CD4-positive, CD25-positive, alpha-beta regulatory T cell (primary cell): Measurements from ENCODE around the gene KLF1. TPM values are rescaled to one million over a fixed set of nuclear protein-coding genes. Genes with fewer than 3 reads are reported as not detected.

ENCODE experiments used
- ATAC-seq, 2 donors: fragments of 150-1000 bp; cut with Tn5 transposase; one replicate each; pipeline ENCODE4 v1.10.0; 2021; ENCODE audit warnings: low read depth in 2 of 2, moderate number of reproducible peaks in 2 of 2, moderate library complexity in 1 of 2
- DNase-seq, 3 donors: peaks; one replicate each; pipeline versions ENCODE4 v3.0.0 to v3.0.0-alpha.2; 2012 to 2022; ENCODE audit warnings: mixed read lengths in 1 of 3
- H3K27ac ChIP-seq: one replicate; pipeline ENCODE4 v1.7.0; 2013; ENCODE audit warnings: mild to moderate bottlenecking, low read length; ENCODE audit not compliant: insufficient read depth, poor library complexity, severe bottlenecking
- H3K27me3 ChIP-seq: one replicate; pipeline ENCODE4 v1.7.0; 2013; ENCODE audit warnings: low read length; ENCODE audit not compliant: control insufficient read depth, insufficient read depth
- H3K36me3 ChIP-seq: one replicate; pipeline ENCODE4 v1.7.0; 2013; ENCODE audit warnings: mild to moderate bottlenecking, low read length, moderate library complexity; ENCODE audit not compliant: control insufficient read depth, insufficient read depth
- H3K4me1 ChIP-seq: 2 replicates; pipeline ENCODE4 v1.7.0; 2013; ENCODE audit warnings: mild to moderate bottlenecking, low read length; ENCODE audit not compliant: insufficient read depth, control insufficient read depth, poor library complexity, severe bottlenecking
- H3K4me3 ChIP-seq: one replicate; pipeline ENCODE4 v1.7.0; 2013; ENCODE audit warnings: low read depth, mild to moderate bottlenecking, low read length, moderate library complexity
- H3K9me3 ChIP-seq, 2 experiments: 1 replicate in 1 of 2; 2 replicates in 1 of 2; pipeline ENCODE4 v1.7.0; 2013; ENCODE audit warnings: low read length in 2 of 2, mild to moderate bottlenecking in 1 of 2, moderate library complexity in 1 of 2; ENCODE audit not compliant: control insufficient read depth in 2 of 2
- H3K27ac Mint-ChIP-seq, 3 donors: one replicate each; pipeline ENCODE4 v1.8.0; 2020 to 2022; ENCODE audit warnings: mild to moderate bottlenecking in 3 of 3, mixed read lengths in 3 of 3, moderate library complexity in 2 of 3
- H3K27me3 Mint-ChIP-seq: one replicate; pipeline ENCODE4 v1.8.0; 2022; ENCODE audit warnings: mild to moderate bottlenecking, mixed read lengths
- H3K36me3 Mint-ChIP-seq: one replicate; pipeline ENCODE4 v1.8.0; 2020; ENCODE audit warnings: mixed read lengths
- H3K4me1 Mint-ChIP-seq, 4 donors: one replicate each; pipeline ENCODE4 v1.8.0; 2020 to 2022; ENCODE audit warnings: mixed read lengths in 4 of 4, mild to moderate bottlenecking in 1 of 4
- H3K4me3 Mint-ChIP-seq, 4 donors: one replicate each; pipeline ENCODE4 v1.8.0; 2020 to 2022; ENCODE audit warnings: mild to moderate bottlenecking in 4 of 4, mixed read lengths in 4 of 4, moderate library complexity in 3 of 4
- H3K9me3 Mint-ChIP-seq, 7 donors: one replicate each; pipeline ENCODE4 v1.8.0; 2020 to 2022; ENCODE audit warnings: mixed read lengths in 7 of 7, mild to moderate bottlenecking in 3 of 7, moderate library complexity in 2 of 7
- polyA plus RNA-seq, 4 donors: library from polyadenylated mRNA; unstranded; fragments of 300-500 nt; fragmentation: Illumina TruSeq; gene quantifications; one replicate each; pipeline ENCODE4 v1.2.3, GENCODE V29; 2021
- total RNA-seq: library from RNA; stranded (reverse); gene quantifications from one replicate; pipeline ENCODE4 v1.2.3, GENCODE V29; 2022

KLF1 gene
- total and polyA plus RNA-seq, 5 donors from 2014 or later: 0.23 TPM; not detected in 4

DNA sequence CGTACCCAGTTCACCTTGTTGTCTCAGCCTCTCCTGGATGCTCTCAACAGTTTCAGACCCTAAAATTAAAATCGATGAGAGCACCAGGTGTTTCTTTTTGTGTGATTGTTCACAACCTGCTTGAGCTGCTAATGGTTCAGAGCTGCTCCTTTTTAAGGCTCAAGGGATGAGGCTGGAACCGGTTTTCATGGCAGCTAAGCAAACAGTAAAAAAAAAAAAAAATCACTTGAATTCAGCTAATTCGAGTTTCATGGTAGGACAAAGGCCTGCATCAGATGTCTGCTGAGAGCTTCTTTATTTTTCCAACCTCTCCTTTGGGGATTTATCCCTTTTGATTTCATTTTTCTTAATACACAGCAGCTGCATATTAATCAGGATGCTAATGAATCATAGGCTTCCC, 25.6 kb upstream of the KLF1 start:
- Histone ChIP-seq H3K9me3 (no peaks in the 10 kb centered on the region), H3K27me3 (no peaks in the 10 kb centered on the region), H3K27ac (no peak overlapping the region), H3K4me1 (peaks cover 14% of the 10 kb centered on the region), H3K4me3 (no peak overlapping the region), H3K36me3 (no peaks in the 10 kb centered on the region)
- Mint-ChIP-seq H3K4me3 (peak overlapping the region in 1 of 4 donors; percentile 22), H3K9me3 (no peaks in the 10 kb centered on the region), H3K4me1 (peaks cover 4 to 23% (median 7%) of the 10 kb centered on the region in 4 donors), H3K36me3 (no peaks in the 10 kb centered on the region), H3K27ac (peak overlapping the region in 1 of 3 donors; percentile 14), H3K27me3 (no peaks in the 10 kb centered on the region)
- ATAC-seq (no peak), DNase-seq (no peak)

DNA sequence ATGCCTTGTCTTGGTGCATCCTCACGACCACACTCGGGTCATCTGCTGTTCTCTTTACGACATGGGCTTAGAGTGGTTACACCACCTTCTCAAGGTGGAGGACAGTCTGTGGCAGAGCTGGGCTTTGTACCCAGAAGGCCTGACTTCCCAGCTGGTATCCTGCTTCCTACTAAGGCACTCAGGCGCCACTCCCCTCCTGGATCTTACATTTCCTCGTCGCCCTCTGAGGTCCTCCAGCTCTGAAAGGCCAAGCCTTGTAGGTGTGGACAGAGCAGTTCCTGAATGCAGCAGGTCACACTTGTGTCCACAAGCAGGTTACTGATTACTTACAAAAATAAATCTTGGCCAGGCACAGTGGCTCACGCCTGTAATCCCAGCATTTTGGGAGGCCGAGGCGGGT, 20.2 kb upstream of the KLF1 start:
- Histone ChIP-seq H3K4me1 (no peaks in the 10 kb centered on the region), H3K9me3 (no peaks in the 10 kb centered on the region), H3K27me3 (no peaks in the 10 kb centered on the region), H3K36me3 (no peaks in the 10 kb centered on the region), H3K27ac (no peak overlapping the region), H3K4me3 (no peak overlapping the region)
- ATAC-seq (no peak), DNase-seq (no peak)
- Mint-ChIP-seq H3K4me3 (no peak overlapping the region), H3K36me3 (no peaks in the 10 kb centered on the region), H3K27ac (no peak overlapping the region), H3K4me1 (peaks cover 0 to 4% (median 2%) of the 10 kb centered on the region in 4 donors), H3K9me3 (no peaks in the 10 kb centered on the region), H3K27me3 (no peaks in the 10 kb centered on the region)

DNA sequence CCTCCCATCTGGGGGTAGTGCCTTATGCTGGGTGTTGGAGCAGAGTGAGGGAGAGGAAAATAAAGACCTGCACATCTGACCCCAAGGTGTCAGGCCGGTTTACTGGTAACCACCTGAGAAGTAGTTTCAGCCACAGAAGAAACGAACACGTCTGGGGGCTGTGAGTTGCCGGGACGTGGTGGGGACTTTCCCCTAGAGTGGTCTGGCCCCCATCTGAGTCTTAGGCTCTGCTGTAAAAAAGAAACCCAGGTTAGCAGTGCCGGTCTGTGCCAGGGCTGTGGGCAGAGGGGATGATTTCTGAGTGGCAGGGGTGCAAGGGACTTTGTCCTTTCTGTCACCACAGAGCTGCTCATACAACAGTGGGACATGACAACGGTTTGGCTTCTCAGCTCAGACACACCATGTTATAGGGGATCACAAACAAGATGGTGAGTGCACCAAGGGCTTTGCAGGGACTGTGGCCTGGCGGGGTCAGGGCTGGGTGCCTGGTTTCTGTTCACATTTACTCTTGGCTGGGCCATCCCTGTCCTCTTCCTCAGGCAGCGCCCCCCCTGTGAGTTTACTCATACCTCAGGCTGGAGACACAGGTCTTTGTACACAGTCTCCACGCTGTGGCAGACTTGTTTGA, 13.0 kb upstream of the KLF1 start:
- peaks cover 0 to 1% (median 0%) of the 10 kb centered on the region in 4 donors for H3K4me1 Mint-ChIP-seq
- Histone ChIP-seq H3K36me3 (peaks cover 23% of the 10 kb centered on the region), H3K4me1 (no peaks in the 10 kb centered on the region), H3K27me3 (no peaks in the 10 kb centered on the region), H3K9me3 (no peaks in the 10 kb centered on the region), H3K27ac (no peak overlapping the region), H3K4me3 (no peak overlapping the region)
- H3K27ac Mint-ChIP-seq: peak overlapping the region in 1 of 3 donors; percentile 14
- peaks cover 0 to 2% (median 0%) of the 10 kb centered on the region in 7 donors for H3K9me3 Mint-ChIP-seq
- H3K4me3 Mint-ChIP-seq: no peak overlapping the region
- ATAC-seq (no peak), DNase-seq (no peak)
- H3K36me3 Mint-ChIP-seq: peaks cover under 1% of the 10 kb centered on the region
- no peaks in the 10 kb centered on the region for H3K27me3 Mint-ChIP-seq

DNA sequence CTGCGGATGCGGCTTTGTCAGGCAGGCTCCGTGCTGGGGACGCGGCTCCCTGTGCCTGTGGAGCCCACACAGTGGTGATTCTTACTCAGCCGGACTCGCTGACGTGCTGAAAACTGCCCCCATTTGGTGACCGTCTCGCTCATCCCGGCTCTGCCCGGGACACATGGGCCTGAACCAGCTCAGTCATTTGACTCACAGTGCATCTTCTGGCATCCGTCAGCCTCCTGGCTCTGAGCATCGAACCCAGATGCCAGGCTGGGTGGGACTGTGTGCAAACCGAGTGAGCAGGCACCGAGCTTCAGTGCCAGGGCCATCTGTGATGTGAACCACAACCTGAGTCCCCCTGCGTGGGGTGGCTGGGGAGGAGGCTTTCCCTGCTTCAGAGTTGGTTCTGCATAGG, 9.5 kb upstream of the KLF1 start:
- Mint-ChIP-seq H3K4me3 (no peak overlapping the region), H3K36me3 (peaks cover 15% of the 10 kb centered on the region)
- DNase-seq: no peak

DNA sequence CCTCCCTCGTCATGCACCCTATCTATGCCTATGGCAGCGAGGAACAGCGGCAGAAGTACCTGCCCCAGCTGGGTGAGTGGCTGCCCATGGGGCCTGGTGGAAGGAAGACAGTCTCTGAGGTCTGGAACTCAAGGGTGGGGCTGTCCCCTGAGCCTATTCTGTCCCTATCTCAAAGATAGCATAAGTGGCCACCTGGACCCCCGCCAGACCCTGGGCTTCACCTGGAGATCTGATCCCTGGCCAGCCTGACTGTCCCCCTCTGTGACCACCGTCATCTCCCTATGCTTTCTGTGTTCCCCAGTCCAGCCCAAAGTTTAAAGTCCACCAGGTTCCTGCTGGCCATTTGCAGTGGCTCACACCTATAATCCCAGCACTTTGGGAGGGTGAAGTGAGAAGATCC, 6.6 kb upstream of the KLF1 start:
- peak overlapping the region in 1 of 3 donors; percentile 42 for H3K27ac Mint-ChIP-seq
- Histone ChIP-seq H3K27me3 (no peaks in the 10 kb centered on the region), H3K4me1 (peaks cover 20% of the 10 kb centered on the region), H3K9me3 (no peaks in the 10 kb centered on the region), H3K36me3 (peaks cover 30% of the 10 kb centered on the region), H3K4me3 (no peak overlapping the region), H3K27ac (no peak overlapping the region)
- peak overlapping the region in 3 of 4 donors; percentile 62 to 89 (median 70) for H3K4me3 Mint-ChIP-seq
- ATAC-seq (no peak), DNase-seq (no peak)
- no peaks in the 10 kb centered on the region for H3K9me3 Mint-ChIP-seq
- peaks cover 8 to 30% (median 18%) of the 10 kb centered on the region in 4 donors for H3K4me1 Mint-ChIP-seq
- H3K36me3 Mint-ChIP-seq: peaks cover 19% of the 10 kb centered on the region
- peaks cover 4% of the 10 kb centered on the region for H3K27me3 Mint-ChIP-seq

More for the DNA sequence above, 9.5 kb upstream of the KLF1 start:
- H3K9me3 ChIP-seq: no peaks in the 10 kb centered on the region
- H3K4me1 ChIP-seq: peaks cover 9% of the 10 kb centered on the region
- peaks cover 0 to 15% (median 5%) of the 10 kb centered on the region in 4 donors for H3K4me1 Mint-ChIP-seq
- H3K4me3 ChIP-seq: no peak overlapping the region
- peaks cover 0 to 2% (median 0%) of the 10 kb centered on the region in 7 donors for H3K9me3 Mint-ChIP-seq
- H3K27me3 Mint-ChIP-seq: no peaks in the 10 kb centered on the region
- no peak overlapping the region for H3K27ac ChIP-seq
- no peaks in the 10 kb centered on the region for H3K27me3 ChIP-seq
- no peak overlapping the region for H3K27ac Mint-ChIP-seq
- peaks cover 37% of the 10 kb centered on the region for H3K36me3 ChIP-seq
- ATAC-seq: no peak

DNA sequence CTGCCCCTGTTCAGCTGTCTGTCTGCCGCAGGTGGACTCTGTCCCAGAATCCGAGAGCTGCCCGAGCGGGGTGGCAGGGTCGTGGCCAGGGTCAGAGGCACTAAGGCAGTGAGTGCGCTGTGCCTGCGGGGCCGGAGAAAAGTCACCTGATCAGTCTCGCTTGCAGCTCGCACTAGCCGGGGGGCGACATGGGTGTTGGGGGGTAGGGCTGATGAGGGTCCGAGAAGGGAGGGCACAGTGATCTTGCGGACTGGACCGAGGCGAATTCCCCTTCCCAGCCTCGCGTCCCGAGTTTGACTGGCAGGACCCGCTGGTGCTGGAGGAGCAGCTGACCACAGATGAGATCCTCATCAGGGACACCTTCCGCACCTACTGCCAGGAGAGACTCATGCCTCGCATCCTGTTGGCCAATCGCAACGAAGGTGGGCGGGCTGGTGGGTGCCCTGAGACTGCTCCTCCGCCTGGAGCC, 4.6 kb upstream of the KLF1 start:
- H3K27ac Mint-ChIP-seq: peak overlapping the region in 2 of 3 donors; percentile 99
- H3K27ac ChIP-seq: peak overlapping the region; percentile 77
- no peaks in the 10 kb centered on the region for H3K9me3 ChIP-seq
- H3K27me3 Mint-ChIP-seq: peaks cover 4% of the 10 kb centered on the region
- peak overlapping the region; percentile 83 for H3K4me3 ChIP-seq
- H3K27me3 ChIP-seq: no peaks in the 10 kb centered on the region
- peaks cover 19% of the 10 kb centered on the region for H3K36me3 Mint-ChIP-seq
- DNase-seq (no peak), ATAC-seq (no peak)
- peaks cover 20% of the 10 kb centered on the region for H3K4me1 ChIP-seq
- peaks cover 8 to 30% (median 18%) of the 10 kb centered on the region in 4 donors for H3K4me1 Mint-ChIP-seq
- H3K9me3 Mint-ChIP-seq: no peaks in the 10 kb centered on the region
- H3K36me3 ChIP-seq: peaks cover 18% of the 10 kb centered on the region
- peak overlapping the region; percentile 89 to 100 (median 98) for H3K4me3 Mint-ChIP-seq

DNA sequence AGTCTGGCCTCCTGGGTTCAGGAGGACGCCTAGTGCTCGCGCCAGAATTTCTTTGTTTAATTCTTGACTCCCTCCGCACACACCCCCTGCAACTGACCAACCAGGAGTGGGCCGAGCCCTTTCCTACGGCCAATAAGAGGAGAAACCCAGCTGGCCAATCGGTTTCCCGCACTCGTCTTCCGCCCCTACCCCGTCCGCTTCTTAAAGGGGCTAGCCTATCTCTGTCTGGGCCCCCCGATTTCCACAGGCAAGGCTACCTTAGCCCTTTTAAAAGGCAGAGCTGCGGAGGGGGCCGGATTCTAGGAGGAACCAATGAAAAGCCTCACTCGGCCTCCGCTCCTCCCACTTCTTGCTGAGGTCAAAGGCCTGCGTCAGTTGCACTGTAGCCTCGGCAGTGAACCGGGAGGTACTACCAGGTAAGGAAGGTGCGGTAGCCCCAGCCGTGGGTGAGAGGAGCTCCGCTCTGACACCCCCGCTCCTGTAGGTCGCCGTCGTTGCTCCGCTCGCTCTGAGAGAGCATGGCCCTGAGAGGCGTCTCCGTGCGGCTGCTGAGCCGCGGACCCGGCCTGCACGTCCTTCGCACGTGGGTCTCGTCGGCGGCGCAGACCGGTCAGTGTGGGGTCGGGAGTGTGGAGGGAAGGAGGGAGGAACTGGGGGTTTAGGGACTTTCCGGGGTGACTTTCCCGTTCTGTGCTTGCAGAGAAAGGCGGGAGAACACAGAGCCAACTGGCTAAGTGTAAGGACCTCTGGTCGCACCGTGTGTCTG, 4.0 kb upstream of the KLF1 start, which contains the start of gene GCDH:
TSS of gene GCDH (plus strand) at position 374 of the 766 bp plus-strand sequence. CDS start at position 519, 145 bp downstream.
- ATAC-seq (peak; percentile 97 to 98), DNase-seq (peak; percentile 94 to 99 (median 97))
- H3K27ac ChIP-seq: peak within 1 kb of the TSS; percentile 77
- Mint-ChIP-seq H3K9me3 (no peaks in the 10 kb centered on the region), H3K36me3 (peaks cover 19% of the 10 kb centered on the region), H3K27ac (peak within 1 kb of the TSS; percentile 96 to 99 (median 99)), H3K4me1 (peaks cover 8 to 31% (median 20%) of the 10 kb centered on the region in 4 donors), H3K27me3 (peaks cover 4% of the 10 kb centered on the region), H3K4me3 (peak within 1 kb of the TSS; percentile 89 to 100 (median 98))
- H3K36me3 ChIP-seq: peaks cover 14% of the 10 kb centered on the region
- H3K4me1 ChIP-seq: peaks cover 22% of the 10 kb centered on the region
- H3K4me3 ChIP-seq: peak within 1 kb of the TSS; percentile 83
- H3K27me3 ChIP-seq: no peaks in the 10 kb centered on the region
- H3K9me3 ChIP-seq: no peaks in the 10 kb centered on the region
